ENCODE data around the gene PNPLA2. TPM values are rescaled to one million over a fixed set of nuclear protein-coding genes. Genes with fewer than 3 reads are reported as not detected.

The PNPLA2 gene
- polyA plus RNA-seq, 1 donor, result 98.0 TPM

DNA sequence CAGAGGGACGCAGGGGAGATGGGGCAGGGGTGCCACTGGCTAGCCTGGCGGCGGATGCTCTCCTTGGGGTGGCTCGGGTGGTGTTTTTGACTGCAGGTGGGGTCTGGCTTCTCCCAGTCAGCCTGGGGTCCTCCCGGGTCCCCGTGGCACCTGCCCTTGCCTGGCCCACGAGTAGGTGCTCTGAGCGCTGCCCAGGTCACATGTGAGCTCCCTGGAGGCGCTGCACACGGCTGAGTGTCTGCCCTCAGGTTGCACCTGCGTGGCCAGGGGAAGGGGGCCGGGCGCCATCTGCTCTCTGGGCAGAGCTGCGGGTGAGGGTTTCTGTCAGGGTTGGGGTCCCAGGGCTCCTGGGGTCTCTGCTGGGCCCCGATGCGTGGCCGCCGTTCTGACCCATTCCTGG, 29.2 kb downstream of the PNPLA2 start:
- H3K4me1 ChIP-seq (ENCODE audit: control insufficient read depth, insufficient read depth, low read length), result peaks cover 38% of the 10 kb centered on the region
- no CpG with 5 or more reads among the region's 18 CpGs for WGBS (ENCODE audit: insufficient coverage, low lambda C conversion rate)
- H3K4me3 ChIP-seq (ENCODE audit: low read length), result no peak overlapping the region
- H3K27me3 ChIP-seq (ENCODE audit: control insufficient read depth, insufficient read depth, low read length), result peaks cover 71% of the 10 kb centered on the region
- H3K27ac ChIP-seq (ENCODE audit: low read length), result no peak overlapping the region
- peaks cover 3% of the 10 kb centered on the region for H3K9me3 ChIP-seq (ENCODE audit: control insufficient read depth, low read depth, low read length)
- H3K36me3 ChIP-seq (ENCODE audit: control insufficient read depth, insufficient read depth, low read length), result no peaks in the 10 kb centered on the region
- DNase-seq, result no peak

DNA sequence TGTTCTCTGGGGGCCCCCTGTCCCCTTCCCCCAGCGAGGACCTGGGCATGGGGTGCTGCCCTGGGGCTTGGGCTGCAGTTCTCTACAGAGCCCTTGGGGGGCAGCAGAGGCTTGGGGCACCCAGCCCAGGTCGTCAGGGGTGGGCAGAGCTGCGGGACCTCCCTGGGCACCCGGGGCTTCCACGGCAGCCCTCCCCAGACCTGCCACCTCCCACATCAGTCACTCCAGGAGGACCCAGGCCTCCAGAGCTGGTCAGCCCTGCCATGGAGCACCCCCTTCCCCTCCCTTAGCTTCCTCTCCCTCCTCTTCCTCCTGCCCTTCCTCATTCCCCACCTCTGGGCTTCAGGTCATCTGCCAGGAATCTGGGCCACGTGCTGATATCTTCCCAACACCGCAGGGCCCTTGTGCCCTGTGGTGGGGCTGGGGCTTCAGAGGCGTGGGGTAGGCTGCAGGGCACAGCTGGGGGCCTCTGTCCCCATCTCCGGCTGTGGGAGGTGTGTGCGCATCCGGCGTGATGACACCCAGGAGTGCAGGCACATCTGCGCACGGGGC, 29.7 kb downstream of the PNPLA2 start:
- no peaks in the 10 kb centered on the region for H3K9me3 ChIP-seq (ENCODE audit: control insufficient read depth, low read depth, low read length)
- WGBS (ENCODE audit: insufficient coverage, low lambda C conversion rate), result no CpG with 5 or more reads among the region's 14 CpGs
- peaks cover 66% of the 10 kb centered on the region for H3K27me3 ChIP-seq (ENCODE audit: control insufficient read depth, insufficient read depth, low read length)
- H3K4me1 ChIP-seq (ENCODE audit: control insufficient read depth, insufficient read depth, low read length), result peaks cover 34% of the 10 kb centered on the region
- DNase-seq, result no peak
- H3K27ac ChIP-seq (ENCODE audit: low read length), result no peak overlapping the region
- no peak overlapping the region for H3K4me3 ChIP-seq (ENCODE audit: low read length)
- H3K36me3 ChIP-seq (ENCODE audit: control insufficient read depth, insufficient read depth, low read length), result no peaks in the 10 kb centered on the region

DNA sequence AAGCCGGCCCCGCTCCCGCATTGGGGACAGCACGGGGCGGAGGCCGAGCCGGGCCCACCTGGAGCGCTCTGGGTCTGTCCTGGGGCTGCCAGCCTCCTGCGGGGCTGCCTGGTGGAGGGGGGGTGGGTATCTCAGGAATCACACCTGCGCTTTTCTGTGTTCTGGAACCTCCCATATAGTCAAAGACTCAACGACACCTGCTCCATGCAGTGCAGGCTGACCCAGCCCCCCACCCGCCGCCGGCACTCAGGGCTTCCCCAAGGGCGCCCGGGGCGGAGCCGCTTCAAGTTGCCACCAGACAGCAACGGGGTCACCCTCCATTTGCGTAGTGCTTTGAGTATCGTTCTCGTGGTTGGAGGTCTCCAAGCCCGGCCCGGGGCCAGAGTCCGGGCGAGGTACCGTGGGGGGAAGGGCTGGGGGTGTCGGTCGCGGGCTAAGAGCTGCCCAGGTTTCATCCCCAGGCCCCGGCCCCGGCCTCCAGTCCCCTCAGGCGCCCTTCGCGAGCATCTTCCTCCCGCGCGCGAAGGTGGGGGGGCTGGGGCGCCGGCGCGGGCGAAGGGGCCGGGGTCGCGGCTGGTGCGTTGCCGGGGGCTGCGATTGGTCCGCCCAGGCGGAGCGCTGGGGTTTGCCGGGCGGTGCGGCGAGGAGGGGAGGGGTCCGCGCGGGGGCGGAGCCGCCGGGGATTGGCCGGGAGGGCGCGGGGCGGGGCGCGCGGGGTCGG, 30.6 kb downstream of the PNPLA2 start:
- no peaks in the 10 kb centered on the region for H3K36me3 ChIP-seq (ENCODE audit: control insufficient read depth, insufficient read depth, low read length)
- no peak overlapping the region for H3K27ac ChIP-seq (ENCODE audit: low read length)
- peaks cover 58% of the 10 kb centered on the region for H3K27me3 ChIP-seq (ENCODE audit: control insufficient read depth, insufficient read depth, low read length)
- no CpG with 5 or more reads among the region's 71 CpGs for WGBS (ENCODE audit: insufficient coverage, low lambda C conversion rate)
- H3K4me3 ChIP-seq (ENCODE audit: low read length), result peak overlapping the region; percentile 31
- H3K9me3 ChIP-seq (ENCODE audit: control insufficient read depth, low read depth, low read length), result no peaks in the 10 kb centered on the region
- no peak for DNase-seq
- H3K4me1 ChIP-seq (ENCODE audit: control insufficient read depth, insufficient read depth, low read length), result peaks cover 30% of the 10 kb centered on the region

DNA sequence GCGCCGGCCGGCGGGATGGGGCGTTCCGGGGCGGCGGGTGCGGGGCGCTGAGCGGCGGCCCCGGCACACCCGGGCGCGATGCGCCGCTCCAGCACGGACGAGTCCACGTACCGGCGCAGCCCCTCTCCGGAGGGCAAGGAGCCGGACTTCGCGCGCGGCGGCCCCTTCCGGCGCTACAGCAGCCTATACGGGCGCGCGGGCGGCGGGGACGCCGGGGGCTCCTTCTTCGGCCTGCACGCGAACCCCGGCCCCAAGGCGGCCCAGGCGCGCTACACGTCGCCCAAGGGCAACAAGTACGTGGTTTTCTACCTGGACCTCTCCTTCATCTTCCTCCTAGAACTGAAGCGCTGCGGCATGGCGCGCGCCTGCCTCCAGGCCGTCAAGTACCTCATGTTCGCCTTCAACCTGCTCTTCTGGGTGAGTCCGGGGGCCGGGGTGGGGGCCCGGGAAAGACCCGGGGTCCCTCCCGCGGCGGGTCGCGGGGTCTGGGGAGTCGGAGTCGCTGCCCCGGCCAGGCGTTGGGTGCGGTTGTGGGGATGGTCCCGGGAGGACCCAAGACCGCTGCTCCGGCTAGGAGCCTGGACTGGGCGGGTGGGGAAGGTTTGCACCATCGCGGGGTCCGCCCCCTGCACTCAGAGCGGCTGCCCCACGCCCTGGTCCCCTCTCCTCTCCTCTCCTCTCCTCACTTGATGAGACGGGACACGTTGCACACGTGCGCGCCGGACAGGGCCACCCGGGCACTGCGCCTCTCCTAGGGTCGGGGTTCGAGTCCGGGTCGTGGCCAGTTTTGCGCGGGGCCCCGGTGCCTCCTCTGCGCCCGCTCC, 31.4 kb downstream of the PNPLA2 start:
- Histone ChIP-seq H3K27ac (ENCODE audit: low read length) (no peak overlapping the region), H3K27me3 (ENCODE audit: control insufficient read depth, insufficient read depth, low read length) (peaks cover 50% of the 10 kb centered on the region), H3K4me1 (ENCODE audit: control insufficient read depth, insufficient read depth, low read length) (peaks cover 23% of the 10 kb centered on the region), H3K9me3 (ENCODE audit: control insufficient read depth, low read depth, low read length) (no peaks in the 10 kb centered on the region), H3K36me3 (ENCODE audit: control insufficient read depth, insufficient read depth, low read length) (no peaks in the 10 kb centered on the region), H3K4me3 (ENCODE audit: low read length) (peak overlapping the region; percentile 23)
- no CpG with 5 or more reads among the region's 97 CpGs for whole genome bisulfite sequencing (ENCODE audit: insufficient coverage, low lambda C conversion rate)
- no peak for DNase-seq

DNA sequence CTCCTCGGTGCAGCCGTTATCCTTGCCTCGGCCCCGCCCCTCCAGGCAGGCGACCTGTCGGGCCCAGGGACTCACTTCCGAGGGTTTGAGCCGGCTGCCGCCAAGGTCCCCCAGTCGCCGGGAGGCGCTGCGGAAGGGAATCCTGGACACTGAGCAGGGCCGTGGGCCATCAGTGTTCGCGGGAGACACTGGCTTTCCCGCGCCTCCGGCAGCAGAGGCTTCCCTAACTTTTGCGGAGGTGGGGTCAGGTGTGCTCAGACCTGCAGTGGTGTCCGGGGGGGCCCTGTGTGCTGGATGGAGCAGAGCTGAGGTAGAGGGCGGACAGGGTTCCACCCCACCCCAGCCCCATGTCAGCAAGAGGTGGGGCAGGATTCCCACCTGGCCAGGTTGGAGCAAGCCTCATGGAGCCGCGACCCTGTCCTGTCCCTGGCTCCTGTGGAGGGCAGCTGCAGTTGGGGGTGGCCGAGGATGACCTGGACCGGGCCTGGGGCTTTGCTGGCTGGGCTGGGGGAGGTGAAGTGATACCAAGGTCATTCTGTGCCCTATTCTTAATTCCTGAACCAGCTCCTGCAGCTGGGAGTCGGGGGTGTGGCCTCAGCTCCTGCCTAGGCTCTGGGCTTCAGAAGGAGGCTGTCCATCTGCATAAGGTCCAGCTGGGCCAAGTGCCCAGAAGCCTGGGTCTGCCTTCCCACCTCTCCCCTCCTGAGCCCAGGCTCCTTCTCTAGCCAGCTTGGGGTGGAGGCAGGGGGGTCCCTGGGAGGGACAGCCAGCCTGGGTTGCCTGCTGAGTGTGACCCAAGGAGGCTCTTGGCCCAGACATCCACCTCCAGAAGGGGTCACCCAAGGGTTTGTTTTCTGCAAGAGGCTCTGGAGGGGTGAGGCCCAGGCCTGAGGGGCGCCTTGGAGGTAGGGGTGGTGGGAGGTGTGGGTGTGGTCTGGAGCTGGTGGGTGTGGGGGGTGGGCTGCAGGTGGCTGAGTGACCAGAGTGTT, 32.4 kb downstream of the PNPLA2 start:
- no CpG with 5 or more reads among the region's 28 CpGs for WGBS (ENCODE audit: insufficient coverage, low lambda C conversion rate)
- Histone ChIP-seq H3K4me3 (ENCODE audit: low read length) (no peak overlapping the region), H3K9me3 (ENCODE audit: control insufficient read depth, low read depth, low read length) (no peaks in the 10 kb centered on the region), H3K4me1 (ENCODE audit: control insufficient read depth, insufficient read depth, low read length) (peaks cover 23% of the 10 kb centered on the region), H3K27ac (ENCODE audit: low read length) (no peak overlapping the region), H3K36me3 (ENCODE audit: control insufficient read depth, insufficient read depth, low read length) (no peaks in the 10 kb centered on the region), H3K27me3 (ENCODE audit: control insufficient read depth, insufficient read depth, low read length) (peaks cover 41% of the 10 kb centered on the region)
- DNase-seq, result no peak

DNA sequence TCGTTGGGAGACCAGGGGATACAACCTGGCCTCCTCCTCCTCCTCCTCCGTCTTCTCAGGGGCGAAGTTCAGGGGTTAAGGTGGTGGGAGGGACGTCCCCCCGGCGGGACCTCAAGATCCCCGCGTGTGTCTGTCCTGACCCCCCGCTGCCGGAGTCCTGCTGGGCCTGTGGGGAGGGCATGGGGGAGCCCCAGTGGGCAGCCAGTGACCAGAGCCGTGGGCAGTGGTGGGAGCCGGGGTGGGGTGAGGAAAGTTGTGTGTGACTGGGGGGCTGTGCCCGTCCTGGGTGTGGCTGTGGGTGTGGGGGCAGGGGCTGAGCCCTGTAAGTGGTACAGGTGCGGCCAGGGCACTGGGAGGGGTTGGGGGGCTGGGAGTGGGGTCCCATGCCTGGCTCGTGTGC, 34.0 kb downstream of the PNPLA2 start:
- Histone ChIP-seq H3K27ac (ENCODE audit: low read length) (no peak overlapping the region), H3K4me3 (ENCODE audit: low read length) (no peak overlapping the region), H3K36me3 (ENCODE audit: control insufficient read depth, insufficient read depth, low read length) (no peaks in the 10 kb centered on the region), H3K27me3 (ENCODE audit: control insufficient read depth, insufficient read depth, low read length) (peaks cover 38% of the 10 kb centered on the region), H3K4me1 (ENCODE audit: control insufficient read depth, insufficient read depth, low read length) (peaks cover 25% of the 10 kb centered on the region), H3K9me3 (ENCODE audit: control insufficient read depth, low read depth, low read length) (no peaks in the 10 kb centered on the region)
- WGBS (ENCODE audit: insufficient coverage, low lambda C conversion rate), result no CpG with 5 or more reads among the region's 15 CpGs
- DNase-seq, result no peak

DNA sequence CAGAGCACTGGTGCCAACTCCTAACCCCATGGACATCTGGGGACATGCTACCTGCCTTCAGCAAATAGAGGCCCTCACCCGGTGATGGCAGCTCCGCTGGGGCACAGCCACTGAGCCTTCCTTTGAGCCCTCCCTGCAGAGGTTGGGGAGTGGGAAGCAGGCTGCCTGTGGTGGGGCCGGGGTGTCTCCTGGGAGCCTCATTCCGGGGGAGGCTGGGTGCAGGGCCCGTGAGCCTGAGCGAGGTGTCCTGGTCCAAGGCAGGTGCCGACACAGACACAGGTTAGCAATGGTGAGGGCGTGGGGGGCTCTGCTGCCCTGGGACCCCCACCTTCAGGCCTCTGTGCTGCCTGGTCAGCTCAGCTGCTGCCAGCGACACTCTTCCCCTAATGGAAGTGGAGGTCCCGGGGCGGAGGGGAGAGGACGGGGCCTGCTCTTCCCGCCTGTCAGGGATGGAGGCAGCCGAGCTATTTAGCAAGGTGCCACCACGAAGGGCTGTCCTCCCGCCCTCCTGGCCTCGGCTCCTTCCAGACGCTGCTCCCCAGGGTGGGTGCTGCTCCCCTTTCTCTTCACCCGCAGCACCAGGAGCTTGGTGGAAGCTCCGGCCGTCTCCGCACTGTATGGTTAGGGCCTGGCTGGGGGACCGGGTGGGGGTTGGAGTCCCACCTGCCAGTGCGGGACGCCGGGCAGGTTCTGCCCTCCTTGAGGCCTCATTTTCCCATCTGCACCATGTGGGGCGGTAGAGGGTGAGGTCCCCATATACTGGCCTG, 35.2 kb downstream of the PNPLA2 start:
- WGBS (ENCODE audit: insufficient coverage, low lambda C conversion rate), result no CpG with 5 or more reads among the region's 27 CpGs
- no peaks in the 10 kb centered on the region for H3K36me3 ChIP-seq (ENCODE audit: control insufficient read depth, insufficient read depth, low read length)
- DNase-seq, result no peak
- H3K27ac ChIP-seq (ENCODE audit: low read length), result no peak overlapping the region
- H3K9me3 ChIP-seq (ENCODE audit: control insufficient read depth, low read depth, low read length), result no peaks in the 10 kb centered on the region
- no peak overlapping the region for H3K4me3 ChIP-seq (ENCODE audit: low read length)
- H3K4me1 ChIP-seq (ENCODE audit: control insufficient read depth, insufficient read depth, low read length), result peaks cover 18% of the 10 kb centered on the region
- H3K27me3 ChIP-seq (ENCODE audit: control insufficient read depth, insufficient read depth, low read length), result peaks cover 27% of the 10 kb centered on the region

DNA sequence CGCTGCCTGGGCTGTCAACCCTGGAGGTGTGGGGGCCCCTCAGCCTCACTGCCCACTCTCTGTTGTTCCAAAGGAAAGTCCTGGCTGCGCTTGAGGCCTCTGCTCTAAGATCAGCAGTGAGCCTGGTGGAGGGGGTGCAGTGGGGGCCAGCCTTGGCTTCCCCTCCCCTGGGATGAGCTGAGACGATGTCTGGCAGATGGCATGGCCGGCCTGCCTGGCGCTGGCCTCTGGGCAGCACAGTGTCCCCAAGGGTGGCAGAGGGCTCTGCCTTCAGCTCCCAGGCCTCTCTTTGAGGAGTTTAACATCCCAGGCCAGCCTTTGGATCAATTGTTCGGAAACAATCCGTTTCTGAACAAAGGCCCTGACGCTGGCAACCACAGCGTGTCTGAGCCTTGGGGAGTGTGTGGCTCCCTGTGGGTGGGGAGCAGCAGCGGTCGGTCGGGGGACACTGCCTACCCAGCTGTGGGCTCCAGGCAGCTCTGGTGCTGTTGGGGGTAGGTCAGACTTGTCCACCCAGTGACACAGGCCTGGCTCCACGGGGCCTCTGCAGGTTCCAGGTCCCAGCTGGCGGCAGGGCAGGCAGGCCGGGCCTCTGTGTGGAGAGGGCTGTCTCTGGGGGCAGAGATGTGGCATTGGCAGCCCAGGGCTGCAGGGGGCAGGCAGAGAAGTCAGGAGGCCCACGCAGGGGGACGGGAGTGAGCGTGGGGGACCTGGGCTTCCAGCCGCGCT, 36.1 kb downstream of the PNPLA2 start:
- no peak overlapping the region for H3K27ac ChIP-seq (ENCODE audit: low read length)
- no peak for DNase-seq
- no peaks in the 10 kb centered on the region for H3K9me3 ChIP-seq (ENCODE audit: control insufficient read depth, low read depth, low read length)
- peaks cover 17% of the 10 kb centered on the region for H3K4me1 ChIP-seq (ENCODE audit: control insufficient read depth, insufficient read depth, low read length)
- H3K4me3 ChIP-seq (ENCODE audit: low read length), result no peak overlapping the region
- no CpG with 5 or more reads among the region's 20 CpGs for WGBS (ENCODE audit: insufficient coverage, low lambda C conversion rate)
- no peaks in the 10 kb centered on the region for H3K36me3 ChIP-seq (ENCODE audit: control insufficient read depth, insufficient read depth, low read length)
- peaks cover 21% of the 10 kb centered on the region for H3K27me3 ChIP-seq (ENCODE audit: control insufficient read depth, insufficient read depth, low read length)

DNA sequence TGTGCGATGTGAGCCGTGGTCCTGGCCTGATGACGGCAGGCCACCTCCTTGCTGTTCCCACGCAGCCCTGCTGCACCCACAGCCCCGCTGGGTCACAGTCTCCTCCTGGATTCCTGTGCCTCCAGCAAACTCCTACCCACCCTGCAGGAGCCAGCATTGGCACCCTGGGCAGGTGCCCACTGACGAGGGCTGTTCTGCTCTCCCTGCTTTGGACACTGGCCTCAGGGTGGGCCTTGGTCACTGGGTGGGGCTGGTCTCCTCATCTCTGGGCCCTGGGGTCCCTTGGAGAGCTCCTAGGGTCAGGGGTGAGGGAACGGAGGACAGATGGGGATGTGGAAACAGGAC, 36.6 kb downstream of the PNPLA2 start:
- DNase-seq, result no peak
- H3K4me1 ChIP-seq (ENCODE audit: control insufficient read depth, insufficient read depth, low read length), result peaks cover 20% of the 10 kb centered on the region
- WGBS (ENCODE audit: insufficient coverage, low lambda C conversion rate), result no CpG with 5 or more reads among the region's 7 CpGs

More for the DNA sequence above, 36.6 kb downstream of the PNPLA2 start:
- Histone ChIP-seq H3K9me3 (ENCODE audit: control insufficient read depth, low read depth, low read length) (no peaks in the 10 kb centered on the region), H3K4me3 (ENCODE audit: low read length) (no peak overlapping the region), H3K36me3 (ENCODE audit: control insufficient read depth, insufficient read depth, low read length) (no peaks in the 10 kb centered on the region), H3K27ac (ENCODE audit: low read length) (no peak overlapping the region), H3K27me3 (ENCODE audit: control insufficient read depth, insufficient read depth, low read length) (peaks cover 18% of the 10 kb centered on the region)

Data from large intestine (tissue), 3 donors.